ENCODE data around the gene MFAP2.

DNA sequence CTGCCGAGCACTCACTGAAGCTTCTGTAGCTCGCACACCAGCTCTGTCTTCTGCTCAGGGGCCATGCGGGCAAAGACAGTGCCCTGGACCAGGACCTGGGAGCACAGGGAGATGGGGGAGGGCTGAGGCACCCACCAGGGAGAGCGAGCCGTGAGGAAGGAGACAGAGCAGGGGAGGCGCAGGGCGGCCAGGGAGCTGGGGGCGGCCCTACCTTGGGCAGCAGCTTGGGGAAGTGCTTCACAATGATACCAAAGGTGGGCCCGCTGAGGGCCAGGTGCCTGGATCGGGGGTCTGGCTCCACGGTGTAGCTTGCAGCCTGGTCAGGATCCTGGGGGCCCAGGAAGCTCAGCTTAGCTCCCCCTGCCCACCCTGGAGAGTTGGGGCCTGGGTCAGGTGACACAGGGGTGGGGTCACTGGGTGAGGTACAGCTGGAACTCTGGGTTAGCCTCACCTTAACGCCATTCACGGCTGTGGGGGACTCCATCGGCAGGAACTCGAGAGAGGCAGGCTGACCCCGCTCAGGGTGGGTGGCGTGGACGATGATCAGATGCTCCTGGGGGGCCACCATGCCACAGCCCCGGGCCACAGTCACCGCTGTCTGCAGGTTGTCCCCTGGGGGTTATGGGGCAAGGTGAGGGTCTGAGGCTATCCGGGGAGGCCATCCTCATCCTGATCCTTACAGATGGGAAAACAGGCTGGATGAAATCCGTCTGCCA, 9.4 kb upstream of the MFAP2 start:
- TF ChIP-seq, protein P1, sequence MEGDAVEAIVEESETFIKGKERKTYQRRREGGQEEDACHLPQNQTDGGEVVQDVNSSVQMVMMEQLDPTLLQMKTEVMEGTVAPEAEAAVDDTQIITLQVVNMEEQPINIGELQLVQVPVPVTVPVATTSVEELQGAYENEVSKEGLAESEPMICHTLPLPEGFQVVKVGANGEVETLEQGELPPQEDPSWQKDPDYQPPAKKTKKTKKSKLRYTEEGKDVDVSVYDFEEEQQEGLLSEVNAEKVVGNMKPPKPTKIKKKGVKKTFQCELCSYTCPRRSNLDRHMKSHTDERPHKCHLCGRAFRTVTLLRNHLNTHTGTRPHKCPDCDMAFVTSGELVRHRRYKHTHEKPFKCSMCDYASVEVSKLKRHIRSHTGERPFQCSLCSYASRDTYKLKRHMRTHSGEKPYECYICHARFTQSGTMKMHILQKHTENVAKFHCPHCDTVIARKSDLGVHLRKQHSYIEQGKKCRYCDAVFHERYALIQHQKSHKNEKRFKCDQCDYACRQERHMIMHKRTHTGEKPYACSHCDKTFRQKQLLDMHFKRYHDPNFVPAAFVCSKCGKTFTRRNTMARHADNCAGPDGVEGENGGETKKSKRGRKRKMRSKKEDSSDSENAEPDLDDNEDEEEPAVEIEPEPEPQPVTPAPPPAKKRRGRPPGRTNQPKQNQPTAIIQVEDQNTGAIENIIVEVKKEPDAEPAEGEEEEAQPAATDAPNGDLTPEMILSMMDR (IDR thresholded peaks at IDR 0.05; ENCODE audit: insufficient read depth, low read length, poor library complexity, severe bottlenecking): no peak
- no peak for TF ChIP-seq EZH2phosphoT487 (conservative IDR thresholded peaks at IDR 0.05; ENCODE audit: low read length)

Measured in SU-DHL-6 (cell line).